Measurements from ENCODE around the gene DIS3L2. TPM values are rescaled to one million over a fixed set of nuclear protein-coding genes. Genes with fewer than 3 reads are reported as not detected.

The DIS3L2 gene
- total RNA-seq, 1 donor from 2014 or later, result 32.2 TPM

- DNase-seq (ENCODE audit: extremely low spot score in 2 of 2), result no peak
- intact Hi-C loops (cut with DNase I), result no loop called here
Observed at GRCh38 chr2:232085826-232086425, 124.4 kb downstream of the DIS3L2 start.

GRCh38 chr2:232088771-232089170 is 127.3 kb downstream of the DIS3L2 start:
- TF ChIP-seq CTCF (IDR thresholded peaks at IDR 0.05) (no peak), POLR2A (IDR thresholded peaks at IDR 0.05) (no peak), POLR2AphosphoS5 (IDR thresholded peaks at IDR 0.05; ENCODE audit: insufficient read depth in 1 of 2, low read depth in 1 of 2) (no peak)
- Histone ChIP-seq H3K27me3 (no peaks in the 10 kb centered on the region), H3K27ac (no peak overlapping the region), H3K36me3 (no peaks in the 10 kb centered on the region), H3K9me3 (no peaks in the 10 kb centered on the region), H3K4me3 (no peak overlapping the region), H3K4me1 (no peaks in the 10 kb centered on the region)
- DNase-seq (ENCODE audit: extremely low spot score in 2 of 2), result no peak
- intact Hi-C loops (cut with DNase I), result no loop called here

More at GRCh38 chr2:232085826-232086425, 124.4 kb downstream of the DIS3L2 start:
- H3K4me1 ChIP-seq, result no peaks in the 10 kb centered on the region
- H3K9me3 ChIP-seq, result no peaks in the 10 kb centered on the region
- no peak overlapping the region for H3K27ac ChIP-seq
- H3K27me3 ChIP-seq, result no peaks in the 10 kb centered on the region
- no peak overlapping the region for H3K4me3 ChIP-seq
- no peaks in the 10 kb centered on the region for H3K36me3 ChIP-seq
- no peak for TF ChIP-seq POLR2AphosphoS5 (IDR thresholded peaks at IDR 0.05; ENCODE audit: insufficient read depth in 1 of 2, low read depth in 1 of 2)
- no peak for TF ChIP-seq POLR2A (IDR thresholded peaks at IDR 0.05)
- no peak for TF ChIP-seq CTCF (IDR thresholded peaks at IDR 0.05)

GRCh38 chr2:232094201-232094600 is 132.7 kb downstream of the DIS3L2 start:
- Histone ChIP-seq H3K4me3 (no peak overlapping the region), H3K9me3 (no peaks in the 10 kb centered on the region), H3K4me1 (no peaks in the 10 kb centered on the region), H3K36me3 (peaks cover 0 to 24% of the 10 kb centered on the region in 2 donors), H3K27ac (no peak overlapping the region), H3K27me3 (no peaks in the 10 kb centered on the region)
- TF ChIP-seq POLR2A (IDR thresholded peaks at IDR 0.05), result no peak
- no peak for TF ChIP-seq CTCF (IDR thresholded peaks at IDR 0.05)
- no peak for TF ChIP-seq POLR2AphosphoS5 (IDR thresholded peaks at IDR 0.05; ENCODE audit: insufficient read depth in 1 of 2, low read depth in 1 of 2)
- intact Hi-C loops (cut with DNase I), result no loop called here
- no peak for DNase-seq (ENCODE audit: extremely low spot score in 2 of 2)

GRCh38 chr2:232094883-232095282 is 133.4 kb downstream of the DIS3L2 start:
- no peak for TF ChIP-seq POLR2AphosphoS5 (IDR thresholded peaks at IDR 0.05; ENCODE audit: insufficient read depth in 1 of 2, low read depth in 1 of 2)
- TF ChIP-seq POLR2A (IDR thresholded peaks at IDR 0.05), result no peak
- no peak for TF ChIP-seq CTCF (IDR thresholded peaks at IDR 0.05)
- Histone ChIP-seq H3K27ac (no peak overlapping the region), H3K27me3 (no peaks in the 10 kb centered on the region), H3K4me3 (no peak overlapping the region), H3K36me3 (peaks cover 0 to 24% of the 10 kb centered on the region in 2 donors), H3K4me1 (no peaks in the 10 kb centered on the region), H3K9me3 (no peaks in the 10 kb centered on the region)
- DNase-seq (ENCODE audit: extremely low spot score in 2 of 2), result no peak
- intact Hi-C loops (cut with DNase I), result no loop called here

- no peaks in the 10 kb centered on the region for H3K4me1 ChIP-seq
- H3K27me3 ChIP-seq, result no peaks in the 10 kb centered on the region
- TF ChIP-seq POLR2A (IDR thresholded peaks at IDR 0.05), result no peak
- TF ChIP-seq CTCF (IDR thresholded peaks at IDR 0.05), result no peak
- TF ChIP-seq POLR2AphosphoS5 (IDR thresholded peaks at IDR 0.05; ENCODE audit: insufficient read depth in 1 of 2, low read depth in 1 of 2), result no peak
- H3K36me3 ChIP-seq, result peaks cover 0 to 24% of the 10 kb centered on the region in 2 donors
- H3K9me3 ChIP-seq, result no peaks in the 10 kb centered on the region
- no peak for DNase-seq (ENCODE audit: extremely low spot score in 2 of 2)
- no peak overlapping the region for H3K27ac ChIP-seq
- intact Hi-C loops (cut with DNase I), result no loop called here
- no peak overlapping the region for H3K4me3 ChIP-seq
Observed at GRCh38 chr2:232097260-232097659, 135.7 kb downstream of the DIS3L2 start.
